Fibroblast of pulmonary artery (primary cell): ENCODE measurements around the gene SHISA7.
"Not testable (repeated sequence)": the region's sequence is repeated elsewhere in the genome, so short reads cannot be mapped to it uniquely, and the experiment has no call there.

ENCODE experiments used
- DNase-seq: peaks from one replicate; pipeline ENCODE4 v3.0.0-alpha.2; 2010; ENCODE audit warnings: low read depth
- H3K4me3 ChIP-seq: replicated peaks from 2 replicates; pipeline ENCODE4 v1.5.1; 2011; ENCODE audit warnings: low read depth, mild to moderate bottlenecking, control low read depth, low read length, moderate library complexity
- TF ChIP-seq, protein P1 (sequence below): IDR thresholded peaks from 2 replicates; pipeline ENCODE4 v1.5.1; 2011; ENCODE audit warnings: mild to moderate bottlenecking, control low read depth, low read length, inconsistent platforms; ENCODE audit errors: missing control alignments

Gene SHISA7

DNA sequence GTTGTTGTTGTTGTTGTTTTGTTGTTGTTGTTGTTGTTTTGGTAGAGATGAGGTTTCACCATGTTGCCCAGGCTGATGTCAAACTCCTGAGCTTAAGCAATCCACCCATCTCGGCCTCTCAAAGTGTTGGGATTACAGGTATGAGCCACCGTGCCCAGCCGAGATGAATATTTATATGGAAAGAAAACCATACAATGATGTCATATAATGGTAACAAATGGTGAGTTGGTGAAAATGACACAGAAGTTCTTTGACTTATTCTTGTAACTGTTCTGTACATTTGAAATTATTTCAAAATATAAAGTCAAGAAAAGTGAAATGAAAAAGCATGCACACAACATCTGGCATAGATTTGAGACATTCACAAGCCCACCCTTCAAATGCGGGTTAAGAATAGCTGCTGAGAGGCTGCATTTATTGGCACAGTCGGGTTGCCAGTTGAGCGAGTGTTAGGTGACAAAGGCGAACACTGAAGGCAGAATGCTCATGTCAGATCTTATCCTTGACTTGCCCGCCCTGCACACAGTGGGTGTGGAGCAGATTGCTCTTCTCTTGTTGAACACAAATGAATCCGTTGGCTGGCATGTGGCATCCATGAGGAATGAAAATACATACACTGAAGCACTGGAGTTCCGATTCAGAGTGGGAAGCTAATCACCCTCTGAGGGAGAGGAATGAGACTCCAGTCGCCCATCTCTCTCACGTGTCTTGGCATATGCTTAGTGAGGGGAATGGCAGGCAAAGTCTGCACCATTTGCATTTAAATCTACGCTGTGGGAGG is 19.7 kb downstream of the SHISA7 start:
- TF ChIP-seq, protein P1, sequence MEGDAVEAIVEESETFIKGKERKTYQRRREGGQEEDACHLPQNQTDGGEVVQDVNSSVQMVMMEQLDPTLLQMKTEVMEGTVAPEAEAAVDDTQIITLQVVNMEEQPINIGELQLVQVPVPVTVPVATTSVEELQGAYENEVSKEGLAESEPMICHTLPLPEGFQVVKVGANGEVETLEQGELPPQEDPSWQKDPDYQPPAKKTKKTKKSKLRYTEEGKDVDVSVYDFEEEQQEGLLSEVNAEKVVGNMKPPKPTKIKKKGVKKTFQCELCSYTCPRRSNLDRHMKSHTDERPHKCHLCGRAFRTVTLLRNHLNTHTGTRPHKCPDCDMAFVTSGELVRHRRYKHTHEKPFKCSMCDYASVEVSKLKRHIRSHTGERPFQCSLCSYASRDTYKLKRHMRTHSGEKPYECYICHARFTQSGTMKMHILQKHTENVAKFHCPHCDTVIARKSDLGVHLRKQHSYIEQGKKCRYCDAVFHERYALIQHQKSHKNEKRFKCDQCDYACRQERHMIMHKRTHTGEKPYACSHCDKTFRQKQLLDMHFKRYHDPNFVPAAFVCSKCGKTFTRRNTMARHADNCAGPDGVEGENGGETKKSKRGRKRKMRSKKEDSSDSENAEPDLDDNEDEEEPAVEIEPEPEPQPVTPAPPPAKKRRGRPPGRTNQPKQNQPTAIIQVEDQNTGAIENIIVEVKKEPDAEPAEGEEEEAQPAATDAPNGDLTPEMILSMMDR: no peak
- DNase-seq: no peak
- no peak overlapping the region for H3K4me3 ChIP-seq

DNA sequence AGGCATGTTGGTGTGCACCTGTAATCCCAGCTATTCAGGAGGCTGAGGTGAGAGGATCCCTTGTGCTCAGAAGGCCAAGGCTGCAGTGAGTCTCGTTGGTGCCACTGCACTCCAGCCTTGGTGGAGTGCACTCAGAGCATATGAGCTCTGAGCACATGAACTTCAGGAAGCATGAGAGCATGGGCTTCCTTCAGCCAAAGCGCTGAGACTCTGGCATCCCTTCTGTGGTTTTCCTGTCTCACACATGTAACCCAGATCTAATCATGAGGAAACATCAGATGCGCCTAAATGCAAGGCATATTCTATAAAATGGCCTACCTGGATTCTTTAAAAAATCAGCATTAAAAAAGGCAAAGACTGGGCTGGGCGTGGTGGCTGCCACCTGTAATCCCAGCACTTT is 21.8 kb downstream of the SHISA7 start:
- not testable (repeated sequence) for H3K4me3 ChIP-seq, DNase-seq

DNA sequence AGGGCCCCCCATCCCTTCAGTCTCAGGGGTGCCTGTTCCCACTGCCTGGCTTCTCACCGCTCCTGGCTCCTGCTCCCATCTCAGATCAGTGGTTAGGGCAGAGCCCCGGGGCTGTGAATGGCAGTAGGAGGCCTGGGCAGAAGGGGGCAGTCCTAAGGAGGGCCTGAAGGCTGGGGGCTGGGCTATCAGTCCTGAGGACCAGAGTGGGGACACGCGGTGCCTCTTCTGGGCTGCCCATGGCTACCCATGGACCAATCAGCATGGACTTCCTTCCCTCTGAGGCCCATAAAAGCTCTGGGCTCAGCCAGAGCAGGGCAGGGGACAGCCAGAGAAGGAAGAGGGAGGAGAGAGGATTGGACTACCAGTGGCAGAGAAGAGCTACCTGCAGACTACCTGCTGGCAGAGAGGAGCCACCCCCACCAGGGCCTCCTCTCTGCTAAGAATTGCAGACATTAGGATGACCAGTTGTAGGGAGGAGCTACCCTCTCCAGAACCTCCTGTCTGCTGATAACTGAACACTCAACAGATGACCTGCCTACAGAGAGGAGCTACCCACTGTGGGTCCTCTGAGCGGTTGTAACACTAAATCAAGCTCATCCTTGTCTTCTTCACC is 23.4 kb downstream of the SHISA7 start:
- no peak for DNase-seq
- no peak overlapping the region for H3K4me3 ChIP-seq
- TF ChIP-seq, protein P1: no peak

DNA sequence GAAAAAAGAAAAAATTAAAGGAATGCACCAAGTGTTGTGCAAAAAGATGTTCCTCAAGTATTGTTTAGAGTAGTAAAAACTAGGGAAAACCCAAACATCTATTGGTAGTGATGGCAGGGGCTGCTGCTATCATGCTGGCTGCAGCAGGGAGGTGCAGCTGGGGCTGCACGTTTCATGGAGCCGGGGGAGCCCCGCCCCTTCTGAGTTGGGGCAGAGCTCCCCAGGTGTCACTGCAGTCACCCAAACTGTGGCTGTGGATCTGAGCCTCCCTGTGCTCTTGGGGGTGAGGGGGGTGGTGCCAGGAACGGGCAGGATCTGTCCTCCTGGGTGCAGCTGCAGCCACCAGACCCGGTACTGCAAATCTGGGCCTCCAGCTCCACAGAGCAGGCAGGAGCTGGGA is 24.0 kb downstream of the SHISA7 start:
- TF ChIP-seq, protein P1: no peak
- DNase-seq: no peak
- H3K4me3 ChIP-seq: no peak overlapping the region

DNA sequence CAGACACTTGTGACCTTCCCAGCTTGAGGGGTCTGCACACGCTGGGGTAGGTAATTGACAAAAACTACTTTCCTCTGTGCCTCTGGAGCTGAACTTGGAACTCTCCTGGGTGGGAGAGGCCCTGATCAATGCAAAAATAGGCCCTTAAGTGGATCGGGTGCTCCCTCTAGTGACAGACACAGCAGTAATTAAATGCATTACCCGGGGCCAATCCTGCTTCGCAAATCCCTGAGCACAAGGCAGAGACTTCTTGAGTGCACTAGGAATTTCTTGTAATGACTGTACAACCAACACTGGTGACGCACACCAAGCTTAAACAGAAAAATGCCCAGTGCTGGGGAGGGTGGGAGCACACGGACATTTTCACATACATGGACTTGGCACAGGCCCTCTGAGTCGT is 24.9 kb downstream of the SHISA7 start:
- TF ChIP-seq, protein P1: peak; percentile 78
- peak; percentile 88 for DNase-seq
- no peak overlapping the region for H3K4me3 ChIP-seq

DNA sequence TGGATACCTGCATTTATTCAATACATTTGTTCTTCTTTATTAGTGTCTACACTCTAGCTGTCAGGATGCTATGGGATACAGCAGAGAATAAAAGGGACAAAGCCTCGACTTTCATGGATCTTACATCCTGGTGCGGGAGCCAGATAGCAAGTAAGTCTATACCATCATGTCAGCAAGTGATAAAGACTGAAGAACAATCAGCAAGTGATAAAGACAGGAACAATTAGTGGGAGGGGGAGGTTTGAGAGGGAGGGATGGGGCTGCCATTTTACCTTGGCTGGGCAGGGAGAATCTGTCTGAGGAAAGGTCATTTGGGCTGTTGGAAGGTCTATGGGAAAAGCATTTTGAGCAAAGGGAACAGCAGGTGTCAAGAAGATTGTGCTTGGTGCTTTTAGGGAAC is 32.9 kb downstream of the SHISA7 start:
- no peak overlapping the region for H3K4me3 ChIP-seq
- TF ChIP-seq, protein P1: no peak
- no peak for DNase-seq

DNA sequence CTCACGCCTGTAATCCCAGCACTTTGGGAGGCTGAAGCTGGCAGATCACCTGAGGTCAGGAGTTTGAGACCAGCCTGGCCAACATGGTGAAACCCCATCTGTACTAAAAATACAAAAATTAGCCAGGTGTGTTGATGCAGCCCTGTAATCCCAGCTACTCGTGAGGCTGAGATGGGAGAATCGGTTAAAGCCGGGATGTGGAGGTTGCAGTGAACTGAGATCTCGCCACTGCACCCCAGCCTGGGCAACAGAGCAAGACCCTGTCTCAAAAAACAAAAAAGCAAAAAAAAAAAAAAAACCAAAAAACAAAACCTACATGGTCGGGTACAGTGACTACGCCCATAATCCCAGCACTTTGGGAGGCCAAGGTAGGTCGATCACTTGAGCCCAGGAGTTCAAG is 33.9 kb downstream of the SHISA7 start:
- not testable (repeated sequence) for H3K4me3 ChIP-seq, DNase-seq

DNA sequence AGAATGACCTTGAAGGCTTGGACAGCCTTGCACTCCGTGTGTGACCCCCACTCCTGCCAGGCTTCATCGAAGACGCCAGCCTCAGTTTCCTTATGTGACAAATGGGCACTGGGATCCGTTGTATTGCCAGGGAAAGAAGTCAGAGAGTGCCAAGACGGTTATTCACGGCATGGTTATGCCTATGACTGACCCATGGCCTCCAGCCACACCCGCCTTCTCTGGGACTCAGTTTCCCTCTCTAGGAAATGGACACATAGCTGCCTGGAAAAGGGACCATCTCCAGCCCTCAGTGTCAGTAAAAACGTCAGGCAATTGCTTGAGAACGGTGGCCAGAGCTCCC is 34.6 kb downstream of the SHISA7 start:
- peak overlapping the region; percentile 51 for H3K4me3 ChIP-seq
- TF ChIP-seq, protein P1: no peak
- DNase-seq: no peak
